HCT116 (cell line): ENCODE results near the gene OBSL1.

Source experiments
- CTCF ChIP-seq, 3 experiments: fragments of 200-600 bp in 1 of 3; sonication (generic) in 1 of 3; IDR thresholded peaks in 2 of 3; conservative IDR thresholded peaks in 1 of 3; 2 replicates each; pipeline ENCODE4 v1.5.1; 2012 to 2017; ENCODE audit warnings: low read depth in 2 of 3, low read length in 2 of 3, antibody characterized with exemption in 1 of 3, borderline replicate concordance in 1 of 3, control low read depth in 1 of 3, mild to moderate bottlenecking in 1 of 3, mixed read lengths in 1 of 3, mixed run types in 1 of 3, moderate library complexity in 1 of 3; ENCODE audit not compliant: insufficient read depth in 1 of 3
- MAX ChIP-seq: IDR thresholded peaks from 2 replicates; pipeline ENCODE4 v1.6.1; 2012
- SP1 ChIP-seq: IDR thresholded peaks from 2 replicates; pipeline ENCODE4 v1.6.1; 2012; ENCODE audit warnings: low read depth

- TF ChIP-seq CTCF (IDR thresholded peaks at IDR 0.05 in 2 of 3, conservative IDR thresholded peaks at IDR 0.05 in 1 of 3; ENCODE audit: borderline replicate concordance in 1 of 3, insufficient read depth in 1 of 3, low read depth in 2 of 3, low read length in 2 of 3) (no peak), SP1 (no peak), MAX (no peak)
Measured at GRCh38 chr2:219592736-219593135, 21.4 kb upstream of the OBSL1 start.
